Thoracic aorta (tissue), 2 donors: ENCODE data around the gene GJD2. TPM values are rescaled to one million over a fixed set of nuclear protein-coding genes. Genes with fewer than 3 reads are reported as not detected.

Source experiments
- ATAC-seq: fragments of 150-250 bp; one replicate; pipeline ENCODE4 v1.8.0; 2017; ENCODE audit warnings: low read depth; ENCODE audit not compliant: insufficient number of reproducible peaks, low FRiP score
- DNase-seq: peaks from one replicate; pipeline ENCODE4 v3.0.0-alpha.2; 2020; ENCODE audit warnings: low spot score
- H3K27ac ChIP-seq, 2 donors: fragments of 200-600 bp; sonication (generic); 1 replicate in 1 of 2; 2 replicates in 1 of 2; pipeline ENCODE4 v1.5.1; 2016; ENCODE audit warnings: mild to moderate bottlenecking in 2 of 2, moderate library complexity in 2 of 2
- H3K27me3 ChIP-seq: fragments of 200-600 bp; sonication (generic); replicated peaks from 2 replicates; pipeline ENCODE4 v1.6.0; 2016; ENCODE audit warnings: mild to moderate bottlenecking; ENCODE audit not compliant: insufficient read depth
- H3K36me3 ChIP-seq: fragments of 200-600 bp; sonication (generic); one replicate; pipeline ENCODE4 v1.5.1; 2016
- H3K4me1 ChIP-seq, 2 donors: fragments of 200-600 bp; sonication (generic); 1 replicate in 1 of 2; 2 replicates in 1 of 2; pipeline versions ENCODE4 v1.5.1 to v1.6.0; 2016; ENCODE audit warnings: low read depth in 2 of 2, mild to moderate bottlenecking in 1 of 2; ENCODE audit not compliant: control insufficient read depth in 1 of 2
- H3K4me3 ChIP-seq: fragments of 200-600 bp; sonication (generic); 2 replicates; pipeline ENCODE4 v1.5.1; 2016; ENCODE audit warnings: mild to moderate bottlenecking
- H3K9me3 ChIP-seq: fragments of 200-600 bp; sonication (generic); 2 replicates; pipeline ENCODE4 v1.5.1; 2016
- CTCF ChIP-seq: fragments of 200-600 bp; sonication (generic); IDR thresholded peaks from one replicate; pipeline ENCODE4 v1.5.1; 2019; ENCODE audit warnings: antibody characterized with exemption
- total RNA-seq, 2 donors: library from RNA; depleted of rRNA; stranded (reverse); fragments of >200 nt; gene quantifications; one replicate each; pipeline versions ENCODE4 v1.1.0 to v1.2.3, GENCODE V29; 2016

Gene GJD2
- total RNA-seq, 2 donors from 2014 or later = not detected

GRCh38 chr15:34732430-34732829, 22.4 kb downstream of the GJD2 start:
- Histone ChIP-seq H3K27me3 (no peaks in the 10 kb centered on the region), H3K4me1 (no peaks in the 10 kb centered on the region), H3K4me3 (no peak overlapping the region), H3K27ac (no peak overlapping the region), H3K36me3 (no peaks in the 10 kb centered on the region), H3K9me3 (no peaks in the 10 kb centered on the region)
- ATAC-seq = no peak
- no peak for TF ChIP-seq CTCF
- DNase-seq = no peak

GRCh38 chr15:34730701-34731100, 24.1 kb downstream of the GJD2 start:
- Histone ChIP-seq H3K27ac (no peak overlapping the region), H3K36me3 (no peaks in the 10 kb centered on the region), H3K4me1 (peaks cover 3 to 5% of the 10 kb centered on the region in 2 donors), H3K27me3 (no peaks in the 10 kb centered on the region), H3K4me3 (no peak overlapping the region), H3K9me3 (no peaks in the 10 kb centered on the region)
- no peak for ATAC-seq
- no peak for DNase-seq
- no peak for TF ChIP-seq CTCF

- H3K27me3 ChIP-seq = no peaks in the 10 kb centered on the region
- H3K4me3 ChIP-seq = no peak overlapping the region
- no peaks in the 10 kb centered on the region for H3K36me3 ChIP-seq
- H3K27ac ChIP-seq = no peak overlapping the region
- no peaks in the 10 kb centered on the region for H3K9me3 ChIP-seq
- no peak for TF ChIP-seq CTCF
- H3K4me1 ChIP-seq = peaks cover 10 to 11% of the 10 kb centered on the region in 2 donors
- ATAC-seq = no peak
- DNase-seq = no peak
These were observed 24.9 kb downstream of the GJD2 start for GRCh38 chr15:34729886-34730285.

GRCh38 chr15:34729056-34729455, 25.7 kb downstream of the GJD2 start:
- Histone ChIP-seq H3K27ac (no peak overlapping the region), H3K27me3 (no peaks in the 10 kb centered on the region), H3K9me3 (no peaks in the 10 kb centered on the region), H3K4me3 (no peak overlapping the region), H3K36me3 (no peaks in the 10 kb centered on the region), H3K4me1 (peaks cover 18 to 20% of the 10 kb centered on the region in 2 donors)
- no peak for TF ChIP-seq CTCF
- ATAC-seq (no peak), DNase-seq (no peak)

- no peaks in the 10 kb centered on the region for H3K27me3 ChIP-seq
- ATAC-seq = no peak
- H3K36me3 ChIP-seq = no peaks in the 10 kb centered on the region
- no peak overlapping the region for H3K27ac ChIP-seq
- TF ChIP-seq CTCF = no peak
- H3K4me1 ChIP-seq = peaks cover 30 to 40% of the 10 kb centered on the region in 2 donors
- DNase-seq = no peak
- H3K9me3 ChIP-seq = no peaks in the 10 kb centered on the region
- H3K4me3 ChIP-seq = no peak overlapping the region
These were observed 28.2 kb downstream of the GJD2 start for GRCh38 chr15:34726406-34727100.
